GM19035 (cell line): ENCODE results near the gene CSHL1.
"Not testable (repeated sequence)": the region's sequence is repeated elsewhere in the genome, so short reads cannot be mapped to it uniquely, and the experiment has no call there.

Experiments used
- ATAC-seq: cut with Tn5 transposase; IDR thresholded peaks from one replicate; pipeline ENCODE4 v1.9.1; 2021; ENCODE audit not compliant: unreplicated experiment

Gene CSHL1

GRCh38 chr17:63919311-63919723 lies 8.3 kb upstream of the CSHL1 start:
- ATAC-seq, result no peak

GRCh38 chr17:63918789-63919305 lies 7.8 kb upstream of the CSHL1 start, which contains the start of gene GH1:
TSS of gene GH1 (minus strand) at chr17:63918839. CDS start at chr17:63918776, 63 bp downstream.
- ATAC-seq, result not testable (repeated sequence)

- no peak for ATAC-seq
Measured at GRCh38 chr17:63918305-63918704, 7.2 kb upstream of the CSHL1 start.

GRCh38 chr17:63917646-63918045 lies 6.6 kb upstream of the CSHL1 start:
- ATAC-seq, result no peak

GRCh38 chr17:63917206-63917605 lies 6.1 kb upstream of the CSHL1 start:
- not testable (repeated sequence) for ATAC-seq

GRCh38 chr17:63916566-63917185 lies 5.6 kb upstream of the CSHL1 start:
- no peak for ATAC-seq

DNA sequence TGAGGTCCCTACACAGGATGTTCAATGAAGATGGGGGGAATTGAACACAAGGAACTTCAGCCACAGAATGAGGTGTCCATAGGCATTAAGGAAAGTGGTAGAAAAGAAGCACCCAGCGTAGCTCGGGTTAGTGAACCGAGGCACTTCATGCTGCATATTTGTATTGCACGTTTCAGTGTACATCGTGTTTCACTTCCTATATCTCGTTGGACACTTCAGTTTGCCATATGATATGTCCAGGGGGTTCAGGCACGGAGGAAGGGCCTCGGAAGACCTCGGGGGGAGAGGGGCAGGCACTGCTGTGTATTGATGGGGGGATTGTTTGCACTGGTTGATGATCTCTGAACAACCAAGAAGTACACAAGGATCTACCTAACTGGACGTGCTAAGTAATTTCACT lies 4.7 kb upstream of the CSHL1 start:
- ATAC-seq, result not testable (repeated sequence)

GRCh38 chr17:63914471-63914870 lies 3.4 kb upstream of the CSHL1 start:
- no peak for ATAC-seq

DNA sequence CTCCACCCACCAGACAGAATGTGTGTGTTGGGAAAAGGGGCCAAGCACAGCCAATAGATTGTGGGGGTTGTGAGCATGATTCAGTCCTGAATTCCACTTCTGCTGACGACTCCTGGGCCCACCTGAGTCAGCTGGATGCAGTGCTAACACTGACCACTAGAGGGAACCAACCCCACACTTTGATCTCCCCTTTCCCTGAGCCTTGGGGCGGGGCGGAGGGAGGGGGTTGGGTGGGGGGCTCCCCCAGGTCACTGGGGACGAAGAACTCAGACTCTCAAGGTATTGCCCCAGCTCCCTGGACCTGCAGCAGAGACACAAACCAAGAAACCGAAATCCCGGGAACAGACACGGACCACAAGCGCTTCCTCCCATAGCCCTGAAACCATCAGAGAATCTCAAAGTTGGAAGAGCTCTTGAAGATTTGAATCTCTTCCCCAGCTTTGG lies 621 bp upstream of the CSHL1 start:
- no peak for ATAC-seq

GRCh38 chr17:63910096-63910495 lies 962 bp downstream of the CSHL1 start:
- no peak for ATAC-seq

DNA sequence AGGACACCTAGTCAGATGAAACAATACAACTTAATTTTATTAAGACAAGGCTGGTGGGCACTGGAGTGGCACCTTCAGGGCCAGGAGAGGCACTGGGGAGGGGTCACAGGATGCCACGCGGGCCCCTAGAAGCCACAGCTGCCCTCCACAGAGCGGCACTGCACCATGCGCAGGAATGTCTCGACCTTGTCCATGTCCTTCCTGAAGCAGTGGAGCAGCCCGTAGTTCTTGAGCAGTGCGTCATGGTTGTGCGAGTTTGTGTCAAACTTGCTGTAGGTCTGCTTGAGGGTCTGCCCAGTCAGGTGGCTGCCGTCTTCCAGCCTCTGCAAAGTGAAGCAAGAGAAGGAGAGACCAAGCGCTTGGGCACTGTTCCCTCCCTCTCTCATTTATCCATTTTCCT lies 1.5 kb downstream of the CSHL1 start:
- ATAC-seq, result not testable (repeated sequence)

GRCh38 chr17:63907161-63907778 lies 3.8 kb downstream of the CSHL1 start:
- ATAC-seq, result not testable (repeated sequence)

DNA sequence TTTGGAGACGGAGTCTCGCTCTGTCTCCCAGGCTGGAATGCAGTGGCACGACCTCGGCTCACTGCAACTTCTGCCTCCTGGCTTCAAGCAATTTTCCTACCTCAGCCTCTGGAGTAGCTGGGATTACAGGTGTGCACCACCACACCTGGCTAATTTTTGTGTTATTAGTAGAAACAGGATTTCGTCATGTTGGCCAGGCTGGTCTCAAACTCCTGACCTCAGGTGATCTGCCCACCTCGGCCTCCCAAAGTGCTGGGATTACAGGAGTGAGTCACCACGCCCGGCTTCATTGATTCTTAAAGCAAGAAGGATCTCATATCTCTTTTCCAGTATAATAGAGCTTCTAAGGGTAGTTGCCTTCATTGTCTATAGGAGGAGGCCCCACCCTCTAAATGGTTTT lies 6.3 kb downstream of the CSHL1 start:
- ATAC-seq, result not testable (repeated sequence)

DNA sequence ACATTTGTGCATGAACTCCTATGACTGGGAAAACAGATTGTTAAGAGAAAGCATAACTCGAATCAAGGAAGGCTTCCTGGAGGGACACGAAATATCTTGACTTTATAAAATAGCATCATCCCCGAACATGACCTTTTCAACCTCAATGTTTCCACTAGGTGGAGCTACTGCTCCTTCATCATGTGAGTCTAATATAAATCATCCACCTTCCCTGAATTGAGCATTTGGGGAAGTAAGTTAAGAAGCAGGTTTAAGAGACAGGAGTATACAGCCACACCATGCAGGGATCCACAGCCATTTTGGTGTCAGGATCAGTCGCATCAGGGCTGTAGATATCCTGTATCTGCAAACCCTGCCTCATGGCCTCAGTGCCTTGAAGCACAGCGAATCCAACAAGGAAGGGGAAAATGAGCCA lies 7.3 kb downstream of the CSHL1 start:
- ATAC-seq, result not testable (repeated sequence)

GRCh38 chr17:63901971-63902370 lies 9.1 kb downstream of the CSHL1 start:
- ATAC-seq, result not testable (repeated sequence)

DNA sequence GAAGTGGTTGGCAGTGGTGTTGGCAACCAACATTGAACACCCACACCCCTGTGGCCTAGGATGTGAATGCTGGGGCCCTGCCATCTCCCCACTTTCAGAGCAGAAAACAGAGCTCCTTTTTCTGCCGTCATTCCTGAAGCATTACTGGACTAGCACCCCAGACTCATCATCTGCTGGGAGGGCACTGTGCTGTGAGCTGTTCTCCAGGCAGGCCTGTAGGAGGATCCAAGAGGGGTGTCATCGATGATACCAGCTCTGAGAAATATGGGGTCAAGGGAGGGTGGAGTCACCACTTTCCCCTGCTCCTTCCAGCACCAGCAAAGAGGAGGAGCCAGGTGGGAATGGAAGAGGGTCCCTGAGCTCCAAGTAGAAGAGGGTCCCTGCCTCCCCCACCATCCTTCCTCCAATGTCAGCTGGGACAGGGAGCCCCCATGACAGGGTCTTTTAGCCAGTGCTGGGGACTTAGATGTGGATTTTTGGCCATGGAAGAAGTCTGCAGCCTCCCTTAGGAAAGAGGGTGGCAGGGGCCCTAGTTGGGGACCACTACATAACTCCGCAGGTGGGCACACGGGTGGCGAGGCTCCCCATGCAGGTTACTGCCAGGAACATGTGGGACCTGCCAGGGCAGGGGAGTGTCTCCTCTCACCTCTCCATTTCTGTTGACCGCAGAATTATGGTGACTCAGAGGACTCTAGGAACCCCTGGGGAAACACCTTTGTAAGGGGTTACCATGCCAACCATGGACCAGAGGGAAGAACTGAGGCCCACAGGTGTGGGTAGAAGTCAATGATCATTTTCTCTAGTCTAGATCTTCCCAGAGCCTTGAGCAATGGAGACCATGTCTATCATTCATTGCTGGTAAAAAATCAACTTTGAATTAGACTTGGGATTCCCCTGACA lies 11.9 kb downstream of the CSHL1 start:
- not testable (repeated sequence) for ATAC-seq

DNA sequence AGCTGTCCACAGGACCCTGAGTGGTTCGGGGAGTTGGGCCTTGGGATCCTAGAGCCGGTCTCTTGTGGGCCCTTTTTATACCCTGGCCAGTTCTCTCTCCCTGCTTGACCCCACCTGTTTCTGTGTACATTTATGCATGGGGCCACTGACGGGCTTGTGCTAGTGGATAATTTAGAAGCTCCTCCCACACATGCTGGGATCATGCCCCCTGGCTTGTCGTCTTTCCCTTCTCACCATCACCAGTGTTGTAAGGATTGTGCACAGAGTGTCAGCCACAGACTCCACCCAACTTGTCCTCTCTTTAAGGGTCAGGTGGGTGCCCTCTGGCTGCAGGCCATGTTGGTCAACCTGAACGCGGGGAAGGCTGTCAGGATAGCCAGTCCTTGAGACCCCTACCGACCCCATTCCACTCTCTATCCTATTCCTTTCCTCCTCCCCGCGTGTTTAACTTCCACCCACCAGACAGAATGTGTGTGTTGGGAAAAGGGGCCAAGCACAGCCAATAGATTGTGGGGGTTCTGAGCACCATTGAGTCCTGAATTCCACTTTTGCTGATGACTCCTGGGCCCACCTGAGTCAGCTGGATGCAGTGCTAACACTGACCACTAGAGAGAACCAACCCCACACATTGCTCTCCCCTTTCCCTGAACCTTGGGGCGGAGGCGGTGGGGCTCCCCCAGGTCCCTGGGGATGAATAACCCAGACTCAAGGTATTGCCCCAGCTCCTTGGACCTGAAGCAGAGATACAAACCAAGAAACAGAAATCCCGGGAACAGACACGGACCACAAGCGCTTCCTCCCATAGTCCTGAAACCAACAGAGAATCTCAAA lies 14.3 kb downstream of the CSHL1 start, which contains the start of gene CSH1:
CSH1 (minus strand) TSS at position 51 of the 831 bp plus-strand sequence. CDS start 63 bp downstream, outside the sequence.
- not testable (repeated sequence) for ATAC-seq

DNA sequence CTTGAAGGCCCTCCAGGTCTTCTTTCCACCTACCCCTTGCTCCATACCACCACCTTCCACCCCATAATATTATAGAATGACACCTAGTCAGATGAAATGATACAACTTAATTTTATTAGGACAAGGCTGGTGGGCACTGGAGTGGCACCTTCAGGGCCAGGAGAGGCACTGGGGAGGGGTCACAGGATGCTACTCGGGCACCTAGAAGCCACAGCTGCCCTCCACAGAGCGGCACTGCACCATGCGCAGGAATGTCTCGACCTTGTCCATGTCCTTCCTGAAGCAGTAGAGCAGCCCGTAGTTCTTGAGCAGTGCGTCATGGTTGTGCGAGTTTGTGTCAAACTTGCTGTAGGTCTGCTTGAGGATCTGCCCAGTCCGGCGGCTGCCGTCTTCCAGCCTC lies 16.2 kb downstream of the CSHL1 start:
- ATAC-seq, result not testable (repeated sequence)

DNA sequence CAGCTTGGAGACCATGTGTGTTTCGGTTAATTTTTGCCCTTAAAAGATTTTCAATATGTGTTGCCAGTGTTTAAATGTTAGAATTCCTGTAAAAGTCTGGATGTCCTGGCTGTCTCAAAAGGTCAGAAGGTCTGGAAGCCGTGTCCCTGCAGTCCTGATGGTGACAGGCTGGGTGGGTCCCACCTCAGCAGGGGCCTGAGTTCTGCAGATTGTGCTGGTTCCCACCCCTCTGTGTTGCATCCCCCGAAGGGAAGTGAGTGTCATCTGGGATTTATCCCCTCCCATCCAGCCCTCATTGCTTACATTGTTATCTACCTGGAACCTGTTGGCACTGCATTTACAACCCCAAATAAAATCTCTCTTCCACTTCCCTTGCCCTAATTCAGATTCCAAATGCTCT lies 17.0 kb downstream of the CSHL1 start:
- ATAC-seq, result not testable (repeated sequence)

DNA sequence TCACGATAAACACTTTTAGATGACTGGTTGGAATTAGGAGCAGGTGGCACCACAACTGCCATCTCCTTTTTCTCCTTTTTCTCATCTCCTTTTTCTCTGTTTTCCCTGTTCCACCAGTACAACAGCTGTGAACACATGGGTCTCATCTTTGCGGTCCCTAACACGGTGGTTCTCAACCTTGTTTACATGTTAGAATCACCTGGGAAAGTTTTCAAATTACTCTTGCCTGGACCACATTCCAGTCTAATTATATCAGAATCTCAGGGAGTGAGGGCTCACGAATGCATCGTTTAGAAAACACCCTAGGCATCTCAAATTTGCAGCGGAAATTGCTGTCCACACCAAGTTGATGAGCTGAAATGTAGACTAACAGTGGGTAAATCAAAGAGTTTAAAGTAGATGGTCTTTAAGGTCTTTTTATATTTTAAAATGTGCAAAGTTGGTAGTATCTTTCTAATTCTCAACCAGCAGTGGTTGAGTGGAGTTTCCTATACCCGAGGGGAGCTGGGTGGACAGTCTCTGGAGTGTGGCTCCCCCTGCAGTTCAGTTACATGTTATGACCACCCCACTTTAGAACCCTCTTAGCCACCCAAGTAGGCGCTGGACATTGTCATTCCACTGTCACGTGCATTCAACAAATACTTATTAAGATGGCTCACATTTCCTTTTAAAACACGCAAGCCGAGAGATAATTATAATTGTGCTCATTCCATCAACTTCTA lies 18.6 kb downstream of the CSHL1 start:
- not testable (repeated sequence) for ATAC-seq
